Kidney (tissue), 14 donors: ENCODE data around the gene ADCY6. TPM values are rescaled to one million over a fixed set of nuclear protein-coding genes. Genes with fewer than 3 reads are reported as not detected.

Source experiments
- DNase-seq, 5 donors: peaks; one replicate each; pipeline ENCODE4 v3.0.0-alpha.2; 2013 to 2020
- FAIRE-seq: peaks from 2 replicates; lab custom pipeline; 2012; peaks lifted over from hg19 to GRCh38; lab: Jason Lieb, UNC
- H3K27ac ChIP-seq, 2 donors: one replicate each; pipeline ENCODE4 v1.7.0; 2013; ENCODE audit warnings: low read depth in 2 of 2, low read length in 2 of 2, inconsistent platforms in 1 of 2
- H3K27me3 ChIP-seq: one replicate; pipeline ENCODE4 v1.7.1; 2013; ENCODE audit warnings: low read length, inconsistent platforms; ENCODE audit not compliant: control insufficient read depth, insufficient read depth
- H3K36me3 ChIP-seq, 3 donors: one replicate each; pipeline versions ENCODE4 v1.7.0 to v1.7.1; 2013; ENCODE audit warnings: low read length in 3 of 3, control low read depth in 1 of 3, inconsistent platforms in 1 of 3; ENCODE audit not compliant: insufficient read depth in 3 of 3, control insufficient read depth in 2 of 3
- H3K4me1 ChIP-seq, 3 donors: one replicate each; pipeline versions ENCODE4 v1.7.0 to v1.7.1; 2013; ENCODE audit warnings: low read length in 3 of 3, inconsistent platforms in 1 of 3, low read depth in 1 of 3; ENCODE audit not compliant: control insufficient read depth in 2 of 3, insufficient read depth in 2 of 3
- H3K4me3 ChIP-seq, 3 donors: one replicate each; pipeline versions ENCODE4 v1.7.0 to v1.8.1; 2013; ENCODE audit warnings: low read length in 3 of 3, control low read depth in 1 of 3, inconsistent platforms in 1 of 3
- H3K9ac ChIP-seq, 3 donors: one replicate each; pipeline versions ENCODE4 v1.7.0 to v1.7.1; 2013; ENCODE audit warnings: low read length in 3 of 3, control low read depth in 1 of 3, inconsistent platforms in 1 of 3
- H3K9me3 ChIP-seq, 3 donors: one replicate each; pipeline versions ENCODE4 v1.7.0 to v1.7.1; 2013; ENCODE audit warnings: low read length in 3 of 3, control low read depth in 1 of 3, inconsistent platforms in 1 of 3; ENCODE audit not compliant: control insufficient read depth in 2 of 3, insufficient read depth in 1 of 3
- intact Hi-C: fragments of 100-400 bp; cut with DNase I; formaldehyde crosslinking; loops from one replicate; pipeline ENCODE4 v1.11.1; 2022
- polyA plus RNA-seq: library from polyadenylated mRNA; stranded (reverse); fragments of 350-450 nt; fragmentation: Illumina TruSeq; extraction: RNeasy Lipid Tissue Mini Kit (QIAGEN cat#74804); gene quantifications from one replicate; pipeline ENCODE4 v1.2.3, GENCODE V29; 2014; ENCODE audit warnings: low read depth, low replicate concordance; ENCODE audit not compliant: insufficient read depth
- total RNA-seq: library from RNA; stranded (reverse); fragmentation: NEBNext Ultra II Directional; extraction: Animal tissue kit (Norgen Biotek cat#: 25700); gene quantifications from one replicate; pipeline ENCODE4 v1.2.1, GENCODE V29; 2021
- TF ChIP-seq, protein P1 (sequence below): IDR thresholded peaks from 3 replicates; pipeline ENCODE4 v1.5.1; 2012; ENCODE audit warnings: mild to moderate bottlenecking, moderate library complexity, borderline replicate concordance; ENCODE audit not compliant: insufficient read depth; ENCODE audit errors: extremely low read depth
- donor health status: control.
- donor health status: control.
- donor health status: control.
- donor health status: control.
- donor health status: control.
- donor health status: DM: yes; HTN: yes; CAD: no.
- donor health status: Normal renal cell carcinoma (clear cell type).

The ADCY6 gene
- total and polyA plus RNA-seq, 2 donors from 2014 or later = 27.3 to 66.9 TPM

DNA sequence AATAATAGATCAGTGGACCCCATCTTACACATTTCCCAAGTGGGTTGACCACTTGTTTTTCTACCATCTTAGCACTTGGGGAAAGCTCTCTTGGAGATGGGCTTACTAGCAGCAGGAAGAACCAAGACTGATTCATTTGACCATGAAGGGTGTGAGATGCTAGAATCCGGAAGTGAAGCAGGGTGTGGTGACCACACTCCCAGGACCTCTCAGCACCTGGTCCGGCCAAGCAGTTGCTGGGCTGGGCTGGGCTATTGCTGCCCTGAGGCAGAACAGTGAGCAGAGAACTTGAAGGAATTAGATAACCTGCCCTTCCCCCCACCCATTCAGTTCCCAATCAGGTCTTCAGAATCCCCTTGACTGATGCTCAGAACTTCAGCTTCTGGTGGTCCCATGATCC, 24.4 kb downstream of the ADCY6 start:
- Histone ChIP-seq H3K4me1 (peaks cover 0 to 4% (median 0%) of the 10 kb centered on the region in 3 donors), H3K36me3 (peaks cover 0 to 19% (median 14%) of the 10 kb centered on the region in 3 donors), H3K27me3 (no peaks in the 10 kb centered on the region), H3K4me3 (no peak overlapping the region), H3K9me3 (no peaks in the 10 kb centered on the region), H3K9ac (no peak overlapping the region), H3K27ac (no peak overlapping the region)
- FAIRE-seq = no peak
- DNase-seq = no peak
- TF ChIP-seq, protein P1, sequence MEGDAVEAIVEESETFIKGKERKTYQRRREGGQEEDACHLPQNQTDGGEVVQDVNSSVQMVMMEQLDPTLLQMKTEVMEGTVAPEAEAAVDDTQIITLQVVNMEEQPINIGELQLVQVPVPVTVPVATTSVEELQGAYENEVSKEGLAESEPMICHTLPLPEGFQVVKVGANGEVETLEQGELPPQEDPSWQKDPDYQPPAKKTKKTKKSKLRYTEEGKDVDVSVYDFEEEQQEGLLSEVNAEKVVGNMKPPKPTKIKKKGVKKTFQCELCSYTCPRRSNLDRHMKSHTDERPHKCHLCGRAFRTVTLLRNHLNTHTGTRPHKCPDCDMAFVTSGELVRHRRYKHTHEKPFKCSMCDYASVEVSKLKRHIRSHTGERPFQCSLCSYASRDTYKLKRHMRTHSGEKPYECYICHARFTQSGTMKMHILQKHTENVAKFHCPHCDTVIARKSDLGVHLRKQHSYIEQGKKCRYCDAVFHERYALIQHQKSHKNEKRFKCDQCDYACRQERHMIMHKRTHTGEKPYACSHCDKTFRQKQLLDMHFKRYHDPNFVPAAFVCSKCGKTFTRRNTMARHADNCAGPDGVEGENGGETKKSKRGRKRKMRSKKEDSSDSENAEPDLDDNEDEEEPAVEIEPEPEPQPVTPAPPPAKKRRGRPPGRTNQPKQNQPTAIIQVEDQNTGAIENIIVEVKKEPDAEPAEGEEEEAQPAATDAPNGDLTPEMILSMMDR = no peak
- intact Hi-C loops = no loop called here

DNA sequence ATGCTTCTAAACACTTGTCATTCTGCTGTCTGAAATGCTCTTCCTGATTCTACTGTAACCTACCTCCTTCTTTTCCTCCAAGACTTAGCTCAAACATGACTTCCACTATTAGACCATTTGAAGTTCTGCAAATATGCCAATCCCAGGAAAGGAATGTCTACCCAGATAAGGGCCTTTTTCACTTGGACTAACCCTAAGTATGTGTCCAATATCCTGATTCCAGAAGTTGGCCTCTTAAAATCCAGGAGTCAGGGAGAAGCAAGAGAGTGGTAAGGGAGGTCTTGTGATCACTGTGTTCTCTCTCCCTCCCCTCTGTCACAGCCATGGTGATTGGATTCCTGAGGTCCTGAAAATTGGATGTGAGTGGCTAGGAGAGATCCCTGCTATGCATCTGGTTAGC, 30.2 kb downstream of the ADCY6 start:
- Histone ChIP-seq H3K9me3 (no peaks in the 10 kb centered on the region), H3K4me1 (no peaks in the 10 kb centered on the region), H3K27ac (no peak overlapping the region), H3K4me3 (no peak overlapping the region), H3K9ac (no peak overlapping the region), H3K27me3 (no peaks in the 10 kb centered on the region), H3K36me3 (no peaks in the 10 kb centered on the region)
- no peak for DNase-seq
- TF ChIP-seq, protein P1 = no peak
- no peak for FAIRE-seq
- intact Hi-C loops = no loop called here

DNA sequence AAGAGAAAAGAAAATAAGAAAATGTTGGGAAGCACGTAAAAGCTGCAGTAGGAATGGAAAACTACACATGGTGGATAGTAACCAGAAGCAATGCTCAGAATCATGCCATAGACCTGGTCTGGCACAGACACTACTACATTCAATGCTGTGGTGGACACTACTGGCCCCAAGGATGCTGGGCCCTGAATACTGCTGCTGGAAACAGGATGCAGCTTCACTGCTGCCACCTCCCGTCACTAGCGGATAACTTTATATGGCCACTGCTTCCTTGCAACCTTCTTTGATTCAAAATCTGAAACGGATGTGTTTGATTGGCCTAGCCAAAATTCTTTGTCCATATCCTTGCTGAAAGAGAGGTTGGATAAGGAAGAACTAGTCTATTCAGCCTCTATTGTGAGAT, 30.7 kb downstream of the ADCY6 start:
- DNase-seq (no peak), FAIRE-seq (no peak)
- Histone ChIP-seq H3K4me1 (no peaks in the 10 kb centered on the region), H3K36me3 (no peaks in the 10 kb centered on the region), H3K27ac (no peak overlapping the region), H3K9ac (no peak overlapping the region), H3K9me3 (no peaks in the 10 kb centered on the region), H3K4me3 (no peak overlapping the region), H3K27me3 (no peaks in the 10 kb centered on the region)
- TF ChIP-seq, protein P1 = no peak
- intact Hi-C loops = no loop called here

DNA sequence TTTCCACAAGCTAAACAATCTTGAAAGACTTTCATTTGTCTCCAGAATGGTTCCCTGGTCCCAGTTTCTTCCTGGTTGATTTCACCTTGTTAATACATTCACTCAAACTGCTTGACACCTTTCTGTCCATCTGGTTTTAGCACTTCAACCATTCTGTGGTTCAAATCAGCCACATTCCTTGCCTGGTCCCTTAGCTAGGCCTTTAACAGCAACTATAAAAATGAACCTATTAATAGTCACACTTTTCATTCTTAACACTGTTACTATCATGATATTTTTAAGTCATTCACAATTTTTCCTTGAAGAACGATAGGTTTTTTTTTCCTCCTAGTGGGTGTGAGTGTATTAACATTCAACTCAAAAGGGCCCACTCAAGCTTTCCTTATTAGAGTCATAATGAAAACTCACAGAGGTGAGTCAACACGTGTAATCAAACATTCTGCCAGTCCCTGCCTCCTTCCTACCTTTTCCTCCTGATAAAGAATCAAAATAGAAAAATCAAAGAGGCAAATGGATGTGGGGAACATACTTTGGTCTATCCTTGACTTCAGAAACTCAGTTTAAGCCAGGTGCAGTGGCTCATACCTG, 38.0 kb downstream of the ADCY6 start:
- Histone ChIP-seq H3K4me1 (no peaks in the 10 kb centered on the region), H3K36me3 (no peaks in the 10 kb centered on the region), H3K9me3 (no peaks in the 10 kb centered on the region), H3K9ac (no peak overlapping the region), H3K27ac (no peak overlapping the region), H3K4me3 (no peak overlapping the region), H3K27me3 (no peaks in the 10 kb centered on the region)
- TF ChIP-seq, protein P1 = no peak
- no peak for DNase-seq
- no peak for FAIRE-seq
- intact Hi-C loops = loop anchor here (5.0 kb wide), 1 partner anchor 46 kb away; no protein-coding TSS in a partner anchor
